Measurements from ENCODE around the gene THRB. TPM values are rescaled to one million over a fixed set of nuclear protein-coding genes. Genes with fewer than 3 reads are reported as not detected.

The THRB gene
- total RNA-seq, 4 donors from 2014 or later, result 6.3 to 10.3 (median 8.5) TPM

GRCh38 chr3:24224666-24225384 is 269.8 kb downstream of the THRB start:
- no peaks in the 10 kb centered on the region for H3K36me3 ChIP-seq
- peaks cover 0 to 30% (median 0%) of the 10 kb centered on the region in 4 donors for H3K4me1 ChIP-seq
- TF ChIP-seq CTCF (IDR thresholded peaks at IDR 0.05) (no peak), EP300 (IDR thresholded peaks at IDR 0.05) (no peak), POLR2A (IDR thresholded peaks at IDR 0.05) (no peak)
- DNase-seq (ENCODE audit: low spot score in 2 of 2), result no peak
- no peaks in the 10 kb centered on the region for H3K9me3 ChIP-seq
- WGBS, 2 donors, result 76 to 77% methylated on average over 4 of the region's 4 CpGs
- no peaks in the 10 kb centered on the region for H3K27me3 ChIP-seq
- H3K4me3 ChIP-seq, result no peak overlapping the region
- H3K27ac ChIP-seq, result peak overlapping the region in 1 of 4 donors; percentile 8

DNA sequence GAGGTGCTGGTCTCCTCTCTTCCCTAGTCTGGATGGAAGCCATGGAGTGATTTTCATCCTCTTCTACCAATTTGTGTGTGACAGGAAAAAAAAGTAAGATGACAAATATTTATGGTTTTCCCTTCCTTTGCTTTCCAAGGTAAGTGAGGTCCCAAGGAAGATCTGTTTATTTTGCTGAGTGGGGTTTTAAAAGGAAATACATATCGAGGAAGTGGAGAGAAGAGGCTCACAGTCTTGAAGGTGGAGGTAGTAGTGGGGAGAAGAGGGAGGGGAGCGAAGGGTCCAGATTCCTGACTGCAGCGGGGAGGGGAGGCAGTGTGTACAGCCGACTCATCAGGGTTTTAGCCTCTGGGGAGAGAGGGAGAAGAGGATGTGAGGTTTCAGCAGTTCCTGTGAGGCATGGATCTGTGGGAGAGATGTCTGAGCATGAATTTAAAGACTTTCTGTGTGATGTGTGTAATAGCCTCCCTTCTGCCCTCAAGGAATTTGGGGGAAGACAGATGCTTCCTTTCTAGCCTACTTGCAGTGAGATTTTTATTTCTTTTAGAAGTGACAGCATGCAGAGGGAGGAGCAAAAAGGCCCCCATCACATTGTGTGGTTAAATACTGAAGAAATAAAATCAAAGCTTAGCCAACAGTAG is 272.4 kb downstream of the THRB start:
- H3K27ac ChIP-seq, result no peak overlapping the region
- H3K4me3 ChIP-seq, result no peak overlapping the region
- DNase-seq (ENCODE audit: low spot score in 2 of 2), result no peak
- no peaks in the 10 kb centered on the region for H3K27me3 ChIP-seq
- H3K36me3 ChIP-seq, result no peaks in the 10 kb centered on the region
- peaks cover 0 to 30% (median 0%) of the 10 kb centered on the region in 4 donors for H3K4me1 ChIP-seq
- TF ChIP-seq POLR2A (IDR thresholded peaks at IDR 0.05), result no peak
- no peak for TF ChIP-seq CTCF (IDR thresholded peaks at IDR 0.05)
- TF ChIP-seq EP300 (IDR thresholded peaks at IDR 0.05), result no peak
- no peaks in the 10 kb centered on the region for H3K9me3 ChIP-seq
- WGBS, 2 donors, result 70 to 85% methylated on average over 4 of the region's 4 CpGs

GRCh38 chr3:24220859-24221657 is 273.6 kb downstream of the THRB start:
- peaks cover 0 to 29% (median 0%) of the 10 kb centered on the region in 4 donors for H3K4me1 ChIP-seq

GRCh38 chr3:24215502-24215901 is 279.1 kb downstream of the THRB start:
- TF ChIP-seq EP300 (IDR thresholded peaks at IDR 0.05) (no peak), POLR2A (IDR thresholded peaks at IDR 0.05) (no peak), CTCF (IDR thresholded peaks at IDR 0.05) (no peak)
- no peak overlapping the region for H3K4me3 ChIP-seq
- peaks cover 0 to 25% (median 3%) of the 10 kb centered on the region in 4 donors for H3K4me1 ChIP-seq
- no peaks in the 10 kb centered on the region for H3K27me3 ChIP-seq
- H3K9me3 ChIP-seq, result no peaks in the 10 kb centered on the region
- H3K36me3 ChIP-seq, result no peaks in the 10 kb centered on the region
- no peak for DNase-seq (ENCODE audit: low spot score in 2 of 2)
- H3K27ac ChIP-seq, result no peak overlapping the region
- 62 to 68% methylated on average over 2 of the region's 2 CpGs for WGBS, 2 donors

More at GRCh38 chr3:24220859-24221657, 273.6 kb downstream of the THRB start:
- Histone ChIP-seq H3K36me3 (no peaks in the 10 kb centered on the region), H3K4me3 (no peak overlapping the region), H3K27me3 (no peaks in the 10 kb centered on the region), H3K27ac (no peak overlapping the region), H3K9me3 (no peaks in the 10 kb centered on the region)
- TF ChIP-seq CTCF (IDR thresholded peaks at IDR 0.05) (no peak), EP300 (IDR thresholded peaks at IDR 0.05) (peak in 1 of 2 donors; percentile 33)
- WGBS, 2 donors, result 27 to 31% methylated on average over 4 of the region's 4 CpGs
- DNase-seq (ENCODE audit: low spot score in 2 of 2), result peak in 1 of 2 donors; percentile 38
